AG04450 (cell line): ENCODE results near the gene SMAD6. TPM values are rescaled to one million over a fixed set of nuclear protein-coding genes. Genes with fewer than 3 reads are reported as not detected.

Experiments used
- CTCF ChIA-PET: fragments of 300-600, 350-600 bp; formaldehyde crosslinking; extraction: SDS; loops from one replicate; lab custom pipeline; 2022; ENCODE audit warnings: antibody characterized with exemption, inconsistent platforms; lab: Charles Lee
- POLR2A ChIA-PET: fragments of 350-600 bp; formaldehyde crosslinking; extraction: SDS; loops from one replicate; lab custom pipeline; 2021; ENCODE audit warnings: antibody characterized with exemption, inconsistent platforms; lab: Yijun Ruan, JAX
- DNase-seq: peaks from one replicate; pipeline ENCODE4 v3.0.0-alpha.2; 2011; ENCODE audit warnings: low read depth, low spot score
- H3K27ac ChIP-seq: one replicate; pipeline ENCODE4 v1.5.1; 2012; ENCODE audit warnings: low read depth, low read length, control low read depth
- H3K27me3 ChIP-seq: one replicate; pipeline ENCODE4 v1.6.0; 2012; ENCODE audit warnings: low read length; ENCODE audit not compliant: control insufficient read depth, insufficient read depth
- H3K4me3 ChIP-seq: 2 replicates; pipeline ENCODE4 v1.5.1; 2011; ENCODE audit warnings: mild to moderate bottlenecking, low read depth, low read length, control low read depth
- H3K9me3 ChIP-seq: 2 replicates; pipeline ENCODE4 v1.5.1; 2012; ENCODE audit warnings: low read length; ENCODE audit not compliant: control insufficient read depth, insufficient read depth
- CTCF ChIP-seq: IDR thresholded peaks from 2 replicates; pipeline ENCODE4 v1.5.1; 2011; ENCODE audit warnings: low read depth, low read length, control low read depth, inconsistent platforms
- polyA plus RNA-seq: library from polyadenylated mRNA; depleted of rRNA; stranded (reverse); fragments of >200 nt; gene quantifications from 2 replicates; pipeline ENCODE4 v1.2.3, GENCODE V29; 2011

Gene SMAD6
- polyA plus RNA-seq, 1 experiment = 1.8 TPM

- Histone ChIP-seq H3K27me3 (no peaks in the 10 kb centered on the region), H3K27ac (no peak overlapping the region), H3K4me3 (no peak overlapping the region), H3K9me3 (no peaks in the 10 kb centered on the region; the same call in none of the 2 replicates)
- no peak for DNase-seq
- ChIA-PET CTCF (no interaction called here), POLR2A (no interaction called here)
- no peak for TF ChIP-seq CTCF
Observed at GRCh38 chr15:66808181-66808824, 106.3 kb downstream of the SMAD6 start.

DNA sequence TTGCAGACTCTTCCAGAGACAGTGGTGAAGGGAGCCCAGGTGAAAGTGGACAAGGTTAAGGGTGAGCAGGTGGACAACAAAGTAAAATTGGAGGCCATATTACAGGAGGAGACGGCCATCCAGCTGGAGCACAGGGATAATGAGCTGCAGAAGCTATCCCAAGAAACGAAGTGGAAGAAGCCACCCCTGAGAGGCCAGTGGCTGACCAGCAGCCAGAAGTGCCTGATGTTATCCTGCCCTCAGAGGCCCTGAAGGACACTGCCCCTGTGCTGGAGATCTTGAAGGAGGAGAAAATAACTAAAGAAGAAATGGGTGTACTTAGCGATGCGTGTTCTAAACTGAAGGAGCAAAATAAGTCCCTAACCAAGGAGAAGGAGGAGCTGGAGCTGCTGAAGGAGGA is 107.6 kb downstream of the SMAD6 start:
- CTCF ChIA-PET = interaction anchor here (0.7 kb wide), 1 partner anchor 30 kb away, joined by 3 read pairs; no protein-coding TSS in a partner anchor
- Histone ChIP-seq H3K27ac (no peak overlapping the region), H3K4me3 (no peak overlapping the region), H3K27me3 (no peaks in the 10 kb centered on the region), H3K9me3 (peaks cover 6% of the 10 kb centered on the region)
- POLR2A ChIA-PET = no interaction called here
- no peak for TF ChIP-seq CTCF
- DNase-seq = no peak

DNA sequence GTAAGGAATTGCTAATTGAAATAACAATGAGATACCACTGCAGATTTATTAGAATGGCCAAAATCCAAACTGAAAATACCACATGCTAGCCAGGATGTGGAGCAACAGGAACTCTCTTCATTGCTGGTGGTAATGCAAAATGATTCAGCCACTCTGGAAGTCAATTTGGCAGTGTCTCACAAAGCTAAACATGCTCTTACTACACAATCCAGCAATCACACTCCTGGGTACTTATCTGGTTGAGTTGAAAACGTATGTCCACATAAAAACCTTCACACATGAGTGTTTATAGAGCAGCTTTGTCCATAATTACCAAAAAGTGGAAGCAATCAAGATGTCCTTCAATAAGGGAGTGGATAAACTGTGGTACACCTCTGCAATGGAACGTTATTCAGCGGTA is 113.3 kb downstream of the SMAD6 start:
- DNase-seq = peak; percentile 57
- no peak for TF ChIP-seq CTCF
- no peaks in the 10 kb centered on the region for H3K27me3 ChIP-seq
- H3K9me3 ChIP-seq = peaks cover 6% of the 10 kb centered on the region
- ChIA-PET CTCF (no interaction called here), POLR2A (interaction anchor here (0.8 kb wide), 1 partner anchor 12 kb away, joined by 3 read pairs; no protein-coding TSS in a partner anchor)
- H3K4me3 ChIP-seq = no peak overlapping the region
- peak overlapping the region; percentile 47 for H3K27ac ChIP-seq

DNA sequence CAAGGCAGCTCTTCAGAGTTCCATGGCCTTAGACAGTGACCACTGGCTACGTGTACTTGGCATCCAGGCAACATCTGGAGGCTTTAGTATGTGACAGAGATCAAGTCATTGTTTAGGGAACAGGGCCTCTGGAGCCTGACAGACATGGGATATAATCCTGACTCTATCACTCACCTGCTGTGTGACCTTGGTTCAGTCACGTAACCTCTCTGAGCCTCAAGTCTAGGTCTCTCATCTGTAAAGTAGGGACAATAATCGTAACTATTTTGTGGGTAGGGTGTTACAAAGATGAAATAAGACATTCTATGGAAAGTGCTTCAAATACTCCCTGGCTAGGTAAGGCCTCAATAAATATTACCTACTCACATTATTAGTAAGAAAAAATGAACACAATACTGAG is 114.2 kb downstream of the SMAD6 start:
- H3K4me3 ChIP-seq = no peak overlapping the region
- no peak for TF ChIP-seq CTCF
- peaks cover 6% of the 10 kb centered on the region for H3K9me3 ChIP-seq
- no peak for DNase-seq
- ChIA-PET POLR2A (no interaction called here), CTCF (no interaction called here)
- H3K27me3 ChIP-seq = no peaks in the 10 kb centered on the region
- no peak overlapping the region for H3K27ac ChIP-seq

GRCh38 chr15:66819084-66819483 is 117.0 kb downstream of the SMAD6 start:
- Histone ChIP-seq H3K4me3 (no peak overlapping the region), H3K9me3 (no peaks in the 10 kb centered on the region), H3K27me3 (no peaks in the 10 kb centered on the region), H3K27ac (no peak overlapping the region)
- POLR2A ChIA-PET = no interaction called here
- CTCF ChIA-PET = no interaction called here
- no peak for DNase-seq
- no peak for TF ChIP-seq CTCF
